Left lobe of liver (tissue), 2 donors: Measurements from ENCODE around the gene CD177. TPM values are rescaled to one million over a fixed set of nuclear protein-coding genes. Genes with fewer than 3 reads are reported as not detected.
A peak's percentile ranks its signal among the peaks of the same experiment; 100 is the strongest.
"Not testable (repeated sequence)": the region's sequence is repeated elsewhere in the genome, so short reads cannot be mapped to it uniquely, and the experiment has no call there.

Source experiments
- ATAC-seq: fragments of 200-7000 bp; cut with Tn5 transposase; one replicate; pipeline ENCODE4 v1.9.1; 2020; ENCODE audit warnings: mild to moderate bottlenecking, moderate library complexity
- DNase-seq: peaks from one replicate; pipeline ENCODE4 v3.0.0-alpha.2; 2020; ENCODE audit warnings: low spot score
- total RNA-seq: library from RNA; stranded (reverse); gene quantifications from one replicate; pipeline ENCODE4 v1.2.1, GENCODE V29; 2021
- donor health status: DM: no; HTN: no; CAD: no; lungs with moderate emphysema.
- donor health status: DM: no; HTN: yes; CAD: no.

CD177 gene, protein sequence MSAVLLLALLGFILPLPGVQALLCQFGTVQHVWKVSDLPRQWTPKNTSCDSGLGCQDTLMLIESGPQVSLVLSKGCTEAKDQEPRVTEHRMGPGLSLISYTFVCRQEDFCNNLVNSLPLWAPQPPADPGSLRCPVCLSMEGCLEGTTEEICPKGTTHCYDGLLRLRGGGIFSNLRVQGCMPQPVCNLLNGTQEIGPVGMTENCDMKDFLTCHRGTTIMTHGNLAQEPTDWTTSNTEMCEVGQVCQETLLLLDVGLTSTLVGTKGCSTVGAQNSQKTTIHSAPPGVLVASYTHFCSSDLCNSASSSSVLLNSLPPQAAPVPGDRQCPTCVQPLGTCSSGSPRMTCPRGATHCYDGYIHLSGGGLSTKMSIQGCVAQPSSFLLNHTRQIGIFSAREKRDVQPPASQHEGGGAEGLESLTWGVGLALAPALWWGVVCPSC
- total RNA-seq: 0.38 TPM

DNA sequence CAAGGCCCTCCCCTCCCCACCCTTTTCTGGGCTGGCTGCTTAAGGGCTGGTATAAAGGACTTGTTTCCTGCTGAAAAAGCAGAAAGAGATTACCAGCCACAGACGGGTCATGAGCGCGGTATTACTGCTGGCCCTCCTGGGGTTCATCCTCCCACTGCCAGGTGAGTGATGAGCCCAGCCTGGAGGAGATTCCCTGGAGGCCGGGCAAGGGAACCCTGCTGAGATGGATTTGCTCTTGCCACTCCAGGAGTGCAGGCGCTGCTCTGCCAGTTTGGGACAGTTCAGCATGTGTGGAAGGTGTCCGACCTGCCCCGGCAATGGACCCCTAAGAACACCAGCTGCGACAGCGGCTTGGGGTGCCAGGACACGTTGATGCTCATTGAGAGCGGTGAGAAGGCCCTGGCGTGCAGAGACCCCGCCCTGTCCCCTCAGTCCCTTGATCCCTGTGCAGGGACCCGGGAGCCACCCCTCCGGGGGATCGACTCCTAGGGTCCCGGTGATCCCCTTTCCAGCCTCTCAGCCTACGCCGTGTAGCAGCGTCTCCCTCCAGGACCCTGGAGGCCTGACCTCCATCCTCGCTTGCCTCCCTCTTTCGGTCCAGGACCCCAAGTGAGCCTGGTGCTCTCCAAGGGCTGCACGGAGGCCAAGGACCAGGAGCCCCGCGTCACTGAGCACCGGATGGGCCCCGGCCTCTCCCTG lies at the start of gene CD177:
Gene CD177, plus strand, starts transcription at position 81 of the 699 bp plus-strand sequence. Its CDS starts 29 bp downstream, at position 110.
- ATAC-seq (no peak), DNase-seq (no peak)

DNA sequence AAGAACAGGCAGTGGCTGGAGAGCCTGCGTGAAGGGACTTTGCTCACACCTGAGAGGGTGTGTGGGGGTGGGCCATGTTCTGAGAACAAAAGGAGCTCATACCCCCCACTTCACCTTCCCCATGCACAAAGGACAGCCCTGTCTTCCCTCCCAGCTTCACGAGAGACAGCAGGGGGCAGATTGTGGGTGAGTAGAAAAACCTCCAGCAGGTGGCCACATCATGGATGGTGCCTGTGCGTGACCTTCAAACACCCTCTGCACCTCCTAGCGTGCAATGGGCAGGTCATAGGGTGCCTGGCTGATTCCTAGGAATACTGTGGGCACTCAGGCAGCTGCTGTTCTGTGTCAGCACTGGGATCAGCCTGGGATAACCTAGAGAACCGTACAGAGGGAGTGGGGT lies 47.8 kb upstream of the CD177 start:
- ATAC-seq (no peak), DNase-seq (no peak)

DNA sequence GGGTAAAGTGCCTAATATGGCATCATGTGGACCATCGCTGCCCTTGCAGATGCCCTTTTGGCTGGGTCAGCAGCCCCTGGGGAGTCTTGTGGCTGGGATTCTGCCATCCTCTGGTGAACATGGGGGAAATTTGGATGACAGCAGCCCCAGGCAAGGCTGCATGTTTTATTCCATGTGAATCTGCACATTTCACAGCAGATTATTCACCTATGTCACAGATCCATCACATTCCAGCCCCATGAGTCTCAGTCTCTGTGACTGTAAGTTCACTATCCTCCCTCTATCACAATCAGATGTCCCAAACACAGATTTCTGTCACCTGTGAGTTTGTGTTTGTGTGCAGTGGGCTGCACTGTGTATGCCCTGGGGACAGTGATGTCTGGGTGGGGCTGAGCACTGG lies 47.4 kb upstream of the CD177 start:
- ATAC-seq: no peak
- no peak for DNase-seq

DNA sequence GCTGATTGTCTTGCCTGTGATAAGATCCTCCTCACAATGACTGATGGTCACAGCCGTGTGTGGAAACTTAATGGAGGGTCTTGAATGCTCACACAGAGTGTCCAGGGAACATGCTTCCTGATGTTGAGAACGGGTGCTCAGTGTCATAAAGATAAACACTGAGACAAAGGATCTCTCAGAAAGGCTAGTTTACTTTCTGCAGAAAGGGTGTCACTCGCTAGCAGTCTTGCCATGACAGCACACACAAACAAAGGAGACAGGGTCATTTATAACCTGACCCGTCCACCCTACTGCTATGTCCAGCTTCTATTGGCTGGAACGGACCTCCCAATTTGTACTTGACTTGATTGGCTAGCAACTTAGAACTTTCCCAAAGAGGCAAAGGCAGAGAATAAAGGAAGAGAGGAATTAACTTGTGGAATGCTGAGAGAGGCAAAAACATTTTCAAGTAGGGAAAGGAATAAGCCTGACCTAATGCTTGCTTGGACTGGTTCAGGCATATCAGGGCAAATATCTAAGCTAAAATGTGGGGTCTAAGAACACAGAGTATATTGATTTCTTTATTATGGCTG lies 45.2 kb upstream of the CD177 start:
- ATAC-seq (no peak), DNase-seq (no peak)

DNA sequence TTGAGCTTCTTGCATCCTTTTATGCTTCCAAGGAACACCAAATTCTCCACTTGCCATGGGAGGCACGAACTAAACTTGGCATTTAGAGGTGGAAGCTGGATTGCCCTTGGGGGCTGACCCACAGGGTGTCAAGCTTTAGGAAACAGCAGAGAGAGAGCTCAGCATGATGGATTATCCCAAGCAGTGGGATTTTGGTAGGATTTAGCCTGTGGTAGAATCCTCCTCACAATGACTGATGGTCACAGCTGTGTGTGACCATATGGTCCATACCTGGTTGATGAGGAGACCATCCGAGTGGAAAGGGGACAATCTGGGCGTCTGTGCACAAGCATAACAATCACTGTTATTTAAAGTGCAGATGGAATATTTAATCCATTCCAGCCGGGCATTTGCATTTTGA lies 44.0 kb upstream of the CD177 start:
- DNase-seq (no peak), ATAC-seq (no peak)

DNA sequence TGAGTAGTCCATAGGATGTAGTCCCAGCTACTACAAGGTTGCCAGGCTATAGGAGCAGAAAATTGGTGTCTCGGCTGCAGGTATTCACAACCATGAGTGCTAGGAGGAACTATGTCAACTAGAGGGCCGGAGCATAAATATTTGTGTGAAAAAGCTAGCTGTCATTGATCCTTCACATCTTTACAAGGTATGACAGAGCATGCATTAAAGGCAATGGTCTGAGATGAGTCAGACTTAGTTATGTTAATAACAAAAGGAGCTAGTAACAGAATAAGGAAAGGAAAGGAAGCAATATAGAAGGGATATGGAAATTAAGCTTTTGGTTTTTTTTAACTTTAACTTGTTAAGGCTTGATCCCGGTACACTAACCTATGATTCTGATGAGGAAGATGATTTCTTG lies 43.3 kb upstream of the CD177 start:
- no peak for DNase-seq
- no peak for ATAC-seq

DNA sequence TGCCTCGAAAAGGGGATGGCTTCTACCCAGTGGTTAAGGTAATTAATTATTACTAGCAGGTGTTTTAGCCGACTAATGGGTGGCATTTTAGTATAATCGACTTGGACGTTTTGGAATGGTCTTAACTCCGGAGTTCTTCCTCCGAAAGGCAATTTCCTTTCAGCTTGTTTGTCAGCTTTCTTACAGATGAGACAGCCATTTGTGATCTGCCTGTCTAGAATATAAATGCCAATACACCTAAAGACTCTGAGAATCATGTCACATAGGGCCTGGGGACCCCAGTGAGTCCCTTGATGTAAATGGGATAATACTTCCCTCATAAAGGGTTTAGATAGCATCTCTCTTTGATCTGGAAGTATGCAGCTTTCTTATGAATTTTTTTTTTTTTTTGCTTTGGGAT lies 42.2 kb upstream of the CD177 start:
- ATAC-seq: no peak
- DNase-seq: no peak

DNA sequence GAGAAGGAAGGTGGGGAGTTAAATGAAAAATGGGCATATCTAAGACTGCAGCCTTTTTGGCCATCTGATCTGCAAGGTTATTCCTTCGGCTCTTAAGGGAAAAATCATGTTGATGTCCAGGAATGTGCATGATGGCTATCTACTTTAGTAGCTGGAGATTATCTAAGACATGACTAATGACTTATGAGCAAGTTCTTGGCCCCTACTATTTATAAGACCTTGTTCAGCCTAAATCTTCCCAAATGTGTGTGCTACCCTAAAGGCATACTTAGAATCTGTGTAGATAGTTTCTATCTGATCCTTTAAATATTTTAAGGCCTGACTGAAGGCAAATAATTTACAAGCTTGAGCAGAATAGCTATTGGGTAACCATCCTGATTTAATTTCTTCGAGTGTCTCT lies 41.8 kb upstream of the CD177 start:
- no peak for ATAC-seq
- no peak for DNase-seq

DNA sequence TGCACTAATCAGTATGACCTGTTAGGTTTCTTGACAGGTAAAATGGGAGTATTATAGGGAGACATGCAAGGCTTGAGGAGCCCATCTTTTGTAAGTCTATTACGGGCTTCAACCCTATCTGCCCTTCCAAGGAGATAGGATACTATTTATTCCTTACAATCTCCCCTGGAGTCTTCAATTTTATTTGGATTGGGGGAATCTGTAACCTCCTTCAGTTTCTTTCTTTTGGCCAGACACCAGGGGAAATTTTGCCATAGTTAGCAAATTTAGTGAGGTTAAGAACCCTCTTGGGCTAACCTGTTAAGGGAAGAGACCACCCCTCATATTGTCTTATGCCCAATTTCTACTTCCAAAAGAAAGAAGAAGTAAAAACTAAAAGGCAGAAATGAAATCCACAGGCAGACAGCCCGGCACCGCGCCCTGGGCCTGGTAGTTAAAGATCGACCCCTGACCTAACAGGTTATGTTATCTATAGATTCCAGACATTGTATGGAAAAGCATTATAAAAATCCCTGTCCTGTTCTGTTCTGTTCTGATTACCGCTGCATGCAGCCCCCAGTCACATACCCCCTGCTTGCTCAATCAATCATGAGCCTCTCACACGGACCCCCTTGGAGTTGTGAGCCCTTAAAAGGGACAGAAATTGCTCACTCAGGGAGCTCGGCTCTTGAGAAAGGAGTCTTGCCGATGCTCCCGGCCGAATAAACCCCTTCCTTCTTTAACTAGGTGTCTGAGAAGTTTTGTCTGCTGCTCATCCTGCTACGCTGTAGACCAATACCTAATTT lies 39.6 kb upstream of the CD177 start:
- ATAC-seq (no peak), DNase-seq (no peak)

DNA sequence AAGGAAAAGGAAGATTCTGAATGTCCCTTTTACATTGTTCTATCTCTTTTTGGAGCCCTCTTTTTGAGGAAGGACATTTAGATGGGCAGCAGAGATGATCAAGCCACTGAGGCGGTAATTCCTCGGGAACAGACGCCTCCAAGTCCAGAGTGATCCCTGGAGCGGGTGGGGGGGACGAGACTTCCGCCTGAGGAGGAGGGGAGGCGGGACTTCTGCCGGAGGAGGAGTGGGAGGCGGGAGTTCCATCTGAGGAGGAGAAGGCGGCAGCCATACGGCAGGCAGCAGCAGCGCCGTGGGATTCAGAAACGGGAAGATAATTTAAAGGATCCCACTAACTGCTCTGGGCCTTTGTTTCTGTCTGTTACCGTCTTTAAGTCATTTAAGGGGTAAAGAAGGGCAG lies 37.6 kb upstream of the CD177 start:
- DNase-seq (no peak), ATAC-seq (no peak)

DNA sequence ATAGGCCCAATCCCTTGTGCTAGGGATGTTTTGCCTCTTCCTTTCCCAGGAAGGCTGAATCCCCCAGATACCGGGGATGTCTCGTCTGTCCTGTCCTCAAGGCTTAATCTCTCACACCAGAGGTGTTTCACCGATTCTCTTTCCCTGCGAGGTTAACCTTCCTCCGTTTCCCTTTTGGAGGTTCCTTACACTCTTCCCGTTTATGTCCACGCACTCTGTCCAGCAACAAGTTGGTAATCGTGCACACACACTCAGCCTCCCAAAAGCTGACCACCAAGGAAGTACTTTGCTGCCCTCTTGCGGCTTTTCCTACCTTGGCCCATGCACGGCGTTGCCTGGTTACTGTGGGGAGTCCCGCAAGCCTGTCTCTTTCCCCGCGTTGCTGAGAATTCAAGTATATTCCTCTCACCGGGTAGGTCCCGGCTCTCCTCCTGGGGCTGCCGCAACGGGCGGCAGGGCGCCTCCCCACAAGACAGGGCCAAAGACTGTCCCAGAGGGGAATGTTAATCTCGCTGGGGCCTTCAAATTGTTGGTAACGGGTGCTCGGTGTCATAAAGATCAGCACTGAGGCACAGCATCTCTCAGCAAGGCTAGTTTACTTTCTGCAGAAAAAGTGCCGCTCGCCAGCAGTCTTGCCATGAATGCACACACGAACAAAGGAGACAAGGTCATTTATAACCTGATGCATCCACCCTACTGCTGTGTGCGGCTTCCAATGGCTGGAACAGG lies 36.7 kb upstream of the CD177 start:
- peak; percentile 45 for ATAC-seq
- no peak for DNase-seq

DNA sequence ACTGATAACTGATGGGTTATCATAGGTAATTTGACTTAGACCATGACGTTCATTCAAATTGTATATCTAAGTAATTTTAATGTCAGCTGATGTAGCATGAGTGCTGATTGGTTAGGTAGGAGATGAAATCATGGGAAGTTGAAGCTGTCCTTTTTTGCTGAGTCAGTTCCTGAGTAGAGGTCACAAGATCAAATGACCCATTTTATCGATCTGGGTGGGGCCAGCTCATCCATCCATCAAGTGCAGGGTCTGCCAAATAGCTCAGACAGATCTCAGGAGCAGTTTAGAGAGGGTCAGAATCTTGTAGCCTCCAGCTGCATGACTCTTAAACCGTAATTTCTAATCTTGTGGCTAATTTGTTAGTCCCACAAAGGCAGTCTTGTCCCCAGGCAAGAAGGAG lies 35.3 kb upstream of the CD177 start:
- ATAC-seq (no peak), DNase-seq (no peak)

DNA sequence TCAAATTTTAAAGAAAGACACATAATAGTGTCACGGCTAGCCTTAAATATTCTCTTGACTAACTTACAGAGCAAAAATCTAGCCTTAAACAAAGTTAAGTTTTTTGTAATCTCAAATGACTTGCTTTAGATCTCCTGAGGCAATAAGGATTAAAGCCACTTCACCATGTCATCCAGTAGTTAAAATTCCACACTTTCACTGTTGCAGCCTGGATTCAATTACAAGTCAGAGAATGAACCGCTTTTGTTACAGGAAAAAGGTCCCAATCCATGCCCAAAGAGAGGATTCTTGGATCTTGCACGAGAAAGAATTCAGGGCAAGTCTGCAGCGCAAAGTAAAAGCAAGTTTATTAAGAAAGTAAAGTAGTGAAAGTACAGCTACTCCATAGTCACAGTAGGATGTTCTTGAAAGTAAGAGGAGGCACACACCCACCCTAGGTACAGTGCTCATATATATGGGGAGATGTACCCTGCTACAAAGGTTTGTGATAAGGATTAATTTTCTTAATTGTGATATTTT lies 34.6 kb upstream of the CD177 start:
- DNase-seq: no peak
- no peak for ATAC-seq

DNA sequence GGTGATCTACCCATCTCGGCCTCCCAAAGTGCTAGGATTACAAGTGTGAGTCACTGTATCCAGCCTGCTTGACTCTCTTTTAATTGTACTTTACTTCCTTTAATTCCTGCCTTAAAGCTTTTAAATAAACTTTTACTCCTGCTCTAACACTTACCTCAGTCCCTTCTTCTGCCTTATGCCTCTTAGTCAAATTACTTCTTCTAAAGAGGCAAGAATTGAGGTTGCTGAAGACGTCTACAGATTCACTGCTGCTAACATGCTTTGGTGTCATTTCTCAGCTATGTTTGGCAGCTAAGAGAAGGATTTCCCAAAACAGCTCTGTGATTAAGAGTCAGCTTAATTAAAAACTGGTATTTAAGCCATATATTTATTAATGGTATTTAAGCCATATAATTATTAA lies 32.9 kb upstream of the CD177 start:
- DNase-seq (no peak), ATAC-seq (no peak)

DNA sequence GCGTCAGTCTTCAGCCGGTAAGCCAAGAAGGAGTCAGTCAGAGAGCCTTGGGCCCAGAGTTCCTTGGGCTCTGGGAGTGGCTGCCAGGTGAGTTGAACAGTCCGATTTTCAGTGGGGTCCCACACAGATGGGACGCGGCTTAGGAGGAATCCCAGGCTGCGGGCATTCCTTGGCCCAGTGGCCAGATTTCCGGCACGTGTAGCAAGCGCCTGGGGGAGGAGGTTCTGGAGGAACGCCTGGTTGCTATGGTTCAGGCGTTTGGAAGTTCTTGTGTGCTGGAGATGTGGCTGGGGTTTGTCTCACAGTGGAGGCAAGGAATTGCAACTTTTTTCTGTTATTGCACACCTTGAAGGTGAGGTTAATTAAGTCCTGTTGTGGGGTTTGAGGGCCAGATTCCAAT lies 26.7 kb upstream of the CD177 start:
- not testable (repeated sequence) for ATAC-seq, DNase-seq

DNA sequence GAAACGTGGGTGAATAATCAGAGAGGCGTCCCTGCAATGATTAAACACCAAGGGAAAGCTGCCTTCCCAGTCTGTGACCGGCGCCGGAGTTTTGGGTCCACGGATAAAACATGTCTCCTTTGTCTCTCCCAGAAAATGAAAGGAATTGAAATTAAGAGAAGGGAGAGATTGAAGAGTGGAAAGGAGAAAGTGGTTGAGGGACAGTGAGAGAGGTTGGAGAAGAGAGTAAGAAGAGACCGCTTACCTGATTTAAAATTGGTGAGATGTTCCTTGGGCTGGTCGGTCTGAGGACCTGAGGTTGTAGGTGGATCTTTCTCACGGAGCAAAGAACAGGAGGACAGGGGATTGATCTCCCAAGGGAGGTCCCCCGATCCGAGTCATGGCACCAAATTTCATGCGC lies 24.9 kb upstream of the CD177 start:
- not testable (repeated sequence) for DNase-seq, ATAC-seq

DNA sequence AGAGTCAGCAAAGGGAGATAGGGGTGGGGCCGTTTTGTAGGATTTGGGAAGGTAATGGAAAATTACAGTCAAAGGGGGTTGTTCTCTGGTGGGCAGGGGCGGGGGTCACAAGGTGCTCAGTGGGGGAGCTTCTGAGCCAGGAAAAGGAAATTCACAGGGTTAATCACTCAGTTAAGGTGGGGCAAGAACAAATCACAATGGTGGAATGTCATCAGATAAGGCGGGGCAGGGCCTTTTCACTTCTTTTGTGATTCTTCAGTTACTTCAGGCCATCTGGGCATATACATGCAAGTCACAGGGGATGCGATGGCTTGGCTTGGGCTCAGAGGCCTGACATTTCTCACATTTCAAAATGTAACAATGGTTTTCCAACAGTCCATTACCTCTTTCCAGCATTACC lies 24.4 kb upstream of the CD177 start:
- not testable (repeated sequence) for DNase-seq, ATAC-seq

DNA sequence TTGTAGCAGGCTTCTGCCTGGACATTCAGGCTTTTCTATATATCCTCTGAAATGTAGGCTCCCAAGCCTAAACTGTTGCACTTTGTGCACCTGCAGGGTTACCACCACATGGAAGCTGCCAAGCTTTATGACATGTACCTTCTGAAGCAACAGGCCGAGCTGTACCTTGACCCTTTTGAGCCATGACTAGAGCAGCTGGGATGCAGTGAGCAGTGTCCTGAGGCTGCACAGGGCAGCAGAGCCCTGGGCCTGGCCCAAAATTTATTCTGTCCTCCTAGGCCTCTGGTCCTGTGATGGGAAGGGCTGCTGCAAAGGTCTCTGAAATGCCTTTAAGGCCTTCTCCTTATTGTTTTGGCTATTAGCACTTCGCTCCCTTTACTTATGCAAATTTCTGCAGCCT lies 23.5 kb upstream of the CD177 start:
- no peak for DNase-seq
- ATAC-seq: peak; percentile 52

DNA sequence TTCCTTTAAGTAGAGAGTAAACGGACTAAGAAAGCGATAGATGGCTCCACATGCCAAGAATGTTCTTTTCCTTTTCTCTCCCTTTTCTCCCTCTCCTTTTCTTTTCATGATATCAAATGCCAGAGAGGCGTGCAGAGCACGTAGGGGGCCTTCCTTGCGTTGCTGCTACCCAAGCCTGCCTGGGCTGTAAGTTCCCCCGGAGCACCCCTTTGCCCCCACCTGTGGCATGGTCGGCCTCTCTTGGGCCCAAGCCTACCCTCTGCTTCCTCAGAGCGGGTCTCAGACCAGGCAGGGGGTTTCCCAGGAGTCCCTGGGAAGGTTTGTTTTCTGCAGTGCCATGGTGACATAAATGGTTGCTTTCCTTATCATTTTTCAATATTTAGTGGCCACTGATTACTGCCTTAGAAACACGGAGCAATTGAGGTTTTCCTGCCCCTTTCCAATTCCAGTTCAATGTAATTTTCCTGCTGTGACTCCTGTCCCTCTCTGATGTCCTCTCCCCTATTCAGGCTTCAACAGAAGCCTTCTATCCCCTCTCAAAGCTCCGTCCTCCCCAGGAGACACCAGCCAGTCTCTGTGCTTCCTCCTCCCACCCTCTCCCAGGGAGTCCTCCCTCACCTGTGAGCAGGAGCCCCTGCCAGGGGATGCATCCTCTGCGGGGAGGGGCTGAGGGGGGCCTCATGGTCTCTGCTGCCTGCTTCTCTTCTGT lies 22.6 kb upstream of the CD177 start:
- DNase-seq: no peak

More for the DNA sequence above, 22.6 kb upstream of the CD177 start:
- ATAC-seq: no peak
